Fibroblast of villous mesenchyme (primary cell): Measurements from ENCODE around the gene POLA2. TPM values are rescaled to one million over a fixed set of nuclear protein-coding genes. Genes with fewer than 3 reads are reported as not detected.

Experiments used
- DNase-seq: peaks from one replicate; pipeline ENCODE4 v3.0.0-alpha.2; 2010; ENCODE audit warnings: low read depth
- H3K4me3 ChIP-seq: 2 replicates; pipeline ENCODE4 v1.5.1; 2011; ENCODE audit warnings: low read depth, mild to moderate bottlenecking, low read length
- CTCF ChIP-seq: IDR thresholded peaks from 2 replicates; pipeline ENCODE4 v1.5.1; 2012; ENCODE audit warnings: low read depth, mild to moderate bottlenecking, low read length; ENCODE audit not compliant: insufficient read depth
- total RNA-seq: library from RNA; depleted of rRNA; stranded (reverse); fragments of >200 nt; gene quantifications from 2 replicates; pipeline ENCODE4 v1.2.3, GENCODE V29; 2012

Gene POLA2
- total RNA-seq, 1 donor = 12.1 TPM

- TF ChIP-seq CTCF = no peak
These were observed 39.0 kb downstream of the POLA2 start for GRCh38 chr11:65300621-65301275.

GRCh38 chr11:65301491-65302329, 39.9 kb downstream of the POLA2 start:
- TF ChIP-seq CTCF = no peak
- peak; percentile 92 for DNase-seq
- no peak overlapping the region for H3K4me3 ChIP-seq

More at GRCh38 chr11:65300621-65301275, 39.0 kb downstream of the POLA2 start:
- DNase-seq = no peak
- no peak overlapping the region for H3K4me3 ChIP-seq

- DNase-seq = no peak
- no peak overlapping the region for H3K4me3 ChIP-seq
- TF ChIP-seq CTCF = no peak
These were observed 41.8 kb downstream of the POLA2 start for GRCh38 chr11:65303555-65303954.

- DNase-seq = no peak
- no peak for TF ChIP-seq CTCF
- H3K4me3 ChIP-seq = no peak overlapping the region
These were observed 42.3 kb downstream of the POLA2 start for GRCh38 chr11:65304110-65304509.

- DNase-seq = no peak
- no peak for TF ChIP-seq CTCF
- H3K4me3 ChIP-seq = no peak overlapping the region
These were observed 42.9 kb downstream of the POLA2 start for GRCh38 chr11:65304613-65305012.

- DNase-seq = peak; percentile 88
- no peak for TF ChIP-seq CTCF
- no peak overlapping the region for H3K4me3 ChIP-seq
These were observed 43.9 kb downstream of the POLA2 start for GRCh38 chr11:65305501-65306268.
